IMR-90 (cell line): Measurements from ENCODE around the gene AHDC1. TPM values are rescaled to one million over a fixed set of nuclear protein-coding genes. Genes with fewer than 3 reads are reported as not detected.

Experiments used
- ATAC-seq: fragments of 200-7000 bp; cut with Tn5 transposase; 2 replicates; pipeline ENCODE4 v1.9.1; 2020; ENCODE audit warnings: low read depth, mild to moderate bottlenecking, moderate library complexity
- BruUV-seq: library from RNA; stranded (reverse); fragments of 400-500 nt; replicated peaks from 2 replicates; lab custom pipeline; 2021; lab: Mats Ljungman, UMichigan
- CTCF ChIA-PET: fragments of 300-600 bp; formaldehyde crosslinking; extraction: SDS; loops from one replicate; lab custom pipeline; 2021; ENCODE audit warnings: antibody characterized with exemption; lab: Yijun Ruan, JAX
- POLR2A ChIA-PET: fragments of 300-600 bp; sonication (Branson Sonifier 250); formaldehyde crosslinking; loops from one replicate; lab custom pipeline; 2022; ENCODE audit warnings: antibody characterized with exemption; ENCODE audit not compliant: unreplicated experiment; lab: Charles Lee
- DNase-seq: peaks from one replicate; pipeline ENCODE4 v3.0.0; 2013
- H2AFZ ChIP-seq: replicated peaks from 2 replicates; pipeline ENCODE3; 2013; ENCODE audit warnings: low read length, mild to moderate bottlenecking; ENCODE audit not compliant: poor library complexity
- H2AK5ac ChIP-seq: 2 replicates; pipeline ENCODE4 v1.6.1; 2013; ENCODE audit warnings: low read depth, low read length, inconsistent platforms
- H2AK9ac ChIP-seq: replicated peaks from 2 replicates; pipeline ENCODE3; 2013; ENCODE audit warnings: mild to moderate bottlenecking, low read depth, low read length, moderate library complexity; ENCODE audit not compliant: poor library complexity
- H2BK120ac ChIP-seq: 2 replicates; pipeline ENCODE4 v1.6.1; 2013; ENCODE audit warnings: low read depth, low read length, inconsistent platforms
- H2BK15ac ChIP-seq: 3 replicates; pipeline ENCODE4 v1.6.1; 2013; ENCODE audit warnings: low read depth, low read length, inconsistent platforms
- H2BK20ac ChIP-seq: 2 replicates; pipeline ENCODE4 v1.6.1; 2013; ENCODE audit warnings: low read depth, mild to moderate bottlenecking, inconsistent platforms, low read length, moderate library complexity
- H2BK5ac ChIP-seq: 2 replicates; pipeline ENCODE4 v1.6.1; 2013; ENCODE audit warnings: mild to moderate bottlenecking, low read depth, low read length, inconsistent platforms; ENCODE audit not compliant: poor library complexity, severe bottlenecking
- H3K14ac ChIP-seq: replicated peaks from 2 replicates; pipeline ENCODE4 v1.6.1; 2013; ENCODE audit warnings: low read depth, low read length, inconsistent platforms
- H3K18ac ChIP-seq: 2 replicates; pipeline ENCODE4 v1.6.1; 2013; ENCODE audit warnings: low read depth, low read length, control low read depth
- H3K23ac ChIP-seq: 2 replicates; pipeline ENCODE4 v1.6.1; 2013; ENCODE audit warnings: low read depth, low read length, inconsistent platforms
- H3K27ac ChIP-seq: 2 replicates; pipeline ENCODE4 v1.5.1; 2013; ENCODE audit warnings: mild to moderate bottlenecking, control low read depth, low read length; ENCODE audit not compliant: insufficient read depth
- H3K27me3 ChIP-seq: 2 replicates; pipeline ENCODE4 v1.6.1; 2013; ENCODE audit warnings: low read length; ENCODE audit not compliant: control insufficient read depth, insufficient read depth
- H3K36me3 ChIP-seq: 2 replicates; pipeline ENCODE4 v1.6.1; 2013; ENCODE audit warnings: low read length, mixed read lengths; ENCODE audit not compliant: control insufficient read depth, insufficient read depth
- H3K4ac ChIP-seq: 2 replicates; pipeline ENCODE4 v1.6.1; 2013; ENCODE audit warnings: low read depth, low read length, inconsistent platforms
- H3K4me1 ChIP-seq: 2 replicates; pipeline ENCODE4 v1.6.1; 2013; ENCODE audit warnings: low read length, mixed read lengths; ENCODE audit not compliant: control insufficient read depth, insufficient read depth
- H3K4me2 ChIP-seq: 2 replicates; pipeline ENCODE4 v1.6.1; 2013; ENCODE audit warnings: low read depth, mild to moderate bottlenecking, control low read depth, low read length, moderate library complexity
- H3K4me3 ChIP-seq: 2 replicates; pipeline ENCODE4 v1.5.1; 2013; ENCODE audit warnings: low read depth, mild to moderate bottlenecking, control low read depth, low read length, moderate library complexity; ENCODE audit not compliant: insufficient read depth
- H3K56ac ChIP-seq: 2 replicates; pipeline ENCODE4 v1.6.1; 2013; ENCODE audit warnings: low read length, inconsistent platforms; ENCODE audit not compliant: insufficient read depth; ENCODE audit errors: extremely low read depth
- H3K79me1 ChIP-seq, 2 experiments: 2 replicates each; pipeline ENCODE4 v1.6.1; 2013; ENCODE audit warnings: low read length in 2 of 2, inconsistent platforms in 1 of 2, low read depth in 1 of 2
- H3K9ac ChIP-seq: 2 replicates; pipeline ENCODE4 v1.6.1; 2013; ENCODE audit warnings: low read depth, low read length, control low read depth
- H3K9me1 ChIP-seq: 2 replicates; pipeline ENCODE4 v1.6.1; 2013; ENCODE audit warnings: low read length, inconsistent platforms; ENCODE audit not compliant: insufficient read depth
- H3K9me3 ChIP-seq: 2 replicates; pipeline ENCODE4 v1.6.1; 2013; ENCODE audit warnings: low read length; ENCODE audit not compliant: control insufficient read depth, insufficient read depth
- H4K20me1 ChIP-seq: 2 replicates; pipeline ENCODE4 v1.6.1; 2013; ENCODE audit warnings: low read length, inconsistent platforms; ENCODE audit not compliant: insufficient read depth
- H4K5ac ChIP-seq: 2 replicates; pipeline ENCODE4 v1.6.1; 2013; ENCODE audit warnings: mild to moderate bottlenecking, low read depth, low read length, control low read depth
- H4K8ac ChIP-seq, 2 experiments: 2 replicates each; pipeline ENCODE4 v1.6.1; 2013; ENCODE audit warnings: low read depth in 2 of 2, low read length in 2 of 2, control low read depth in 1 of 2, inconsistent platforms in 1 of 2
- H4K91ac ChIP-seq: 2 replicates; pipeline ENCODE4 v1.6.1; 2013; ENCODE audit warnings: low read depth, low read length, inconsistent platforms; ENCODE audit not compliant: insufficient read depth
- CEBPB ChIP-seq: IDR thresholded peaks from 2 replicates; pipeline ENCODE4 v1.6.1; 2012; ENCODE audit warnings: low read depth, low read length, improper control_type of control experiment
- FOS ChIP-seq: fragments of 150-350 bp; IDR thresholded peaks from 2 replicates; pipeline ENCODE4 v1.6.1; 2016; ENCODE audit warnings: low read depth, low read length
- MXI1 ChIP-seq: IDR thresholded peaks from 2 replicates; pipeline ENCODE4 v1.6.1; 2012; ENCODE audit warnings: low read depth, mild to moderate bottlenecking, low read length, moderate library complexity, borderline replicate concordance
- RAD21 ChIP-seq: IDR thresholded peaks from 2 replicates; pipeline ENCODE4 v1.6.1; 2012; ENCODE audit warnings: low read length, improper control_type of control experiment
- WGBS, 2 experiments: methylation state at CpG; one replicate each; pipeline versions ENCODE4 v1.1.5 to v1.1.7; 2013; ENCODE audit warnings: missing lambda C conversion rate in 2 of 2; ENCODE audit not compliant: insufficient read length in 1 of 2; ENCODE audit errors: extremely low coverage in 2 of 2; 5-methylcytosine and 5-hydroxymethylcytosine counted together
- dilution Hi-C: fragments of 300-500 bp; cut with HindIII; formaldehyde crosslinking; loops from one replicate; pipeline ENCODE4 v1.14.3; 2018; ENCODE audit warnings: low sequenced_read_pairs; ENCODE audit not compliant: unreplicated experiment
- in situ Hi-C: fragments of 300-500 bp; cut with MboI; formaldehyde crosslinking; loops from 3 replicates; pipeline ENCODE4 v1.14.3; 2019; ENCODE audit warnings: low sequenced_read_pairs, inconsistent platforms, mixed read lengths
- intact Hi-C: fragments of 100-400 bp; cut with micrococcal nuclease; formaldehyde crosslinking; loops from 2 replicates; pipeline ENCODE4 v1.10.0; 2022
- polyA plus RNA-seq, 3 experiments: library from polyadenylated mRNA; depleted of rRNA; stranded (reverse); fragments of >200 nt; gene quantifications; 2 replicates each; pipeline ENCODE4 v1.2.3, GENCODE V29; 2012; ENCODE audit warnings: low replicate concordance in 1 of 3
- total RNA-seq: library from RNA; depleted of rRNA; stranded (reverse); fragments of >200 nt; gene quantifications from 2 replicates; pipeline ENCODE4 v1.2.3, GENCODE V29; 2012
- TF ChIP-seq, protein P1 (sequence below): fragments of 150-350 bp; IDR thresholded peaks from 2 replicates; pipeline ENCODE4 v1.6.1; 2016; ENCODE audit warnings: low read depth, mild to moderate bottlenecking, low read length, moderate library complexity, borderline replicate concordance

Gene AHDC1
- total and polyA plus RNA-seq, 2 of the 4 experiments (the other 2 are of a cell fraction): 2.0 to 11.6 TPM

DNA sequence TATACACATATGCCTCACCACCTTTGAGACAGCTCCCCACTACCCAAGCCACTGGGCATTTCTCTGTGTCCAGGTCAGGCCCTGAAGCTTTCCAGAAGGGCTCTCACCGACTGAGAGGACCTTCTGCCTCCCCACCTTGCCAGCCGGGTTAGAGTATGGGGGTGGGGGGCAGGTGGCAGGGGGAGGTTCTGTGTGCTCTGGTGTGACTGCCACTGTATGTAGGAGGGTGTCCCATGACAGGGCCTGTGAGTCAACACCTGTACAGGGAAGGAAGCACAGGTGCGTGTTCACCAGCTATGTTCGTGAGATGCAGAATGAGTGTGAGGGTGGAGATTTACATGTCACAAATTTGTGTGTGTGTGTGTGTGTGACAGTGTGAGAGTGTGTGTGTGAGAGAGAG, 7.0 kb downstream of the AHDC1 start:
- BruUV-seq: no TSS peak
- no peak overlapping the region for H2AK9ac ChIP-seq
- H3K4ac ChIP-seq: peak overlapping the region; percentile 83; the same call in 1 of the 2 replicates
- no peak overlapping the region for H3K56ac ChIP-seq
- H3K79me1 ChIP-seq: peaks cover 37 to 98% of the 10 kb centered on the region in 2 experiments
- intact Hi-C loops: no loop called here
- H4K20me1 ChIP-seq: peaks cover 97% of the 10 kb centered on the region
- ATAC-seq (no peak), DNase-seq (no peak)
- no peak for TF ChIP-seq FOS
- no peak for TF ChIP-seq CEBPB
- TF ChIP-seq, protein P1, sequence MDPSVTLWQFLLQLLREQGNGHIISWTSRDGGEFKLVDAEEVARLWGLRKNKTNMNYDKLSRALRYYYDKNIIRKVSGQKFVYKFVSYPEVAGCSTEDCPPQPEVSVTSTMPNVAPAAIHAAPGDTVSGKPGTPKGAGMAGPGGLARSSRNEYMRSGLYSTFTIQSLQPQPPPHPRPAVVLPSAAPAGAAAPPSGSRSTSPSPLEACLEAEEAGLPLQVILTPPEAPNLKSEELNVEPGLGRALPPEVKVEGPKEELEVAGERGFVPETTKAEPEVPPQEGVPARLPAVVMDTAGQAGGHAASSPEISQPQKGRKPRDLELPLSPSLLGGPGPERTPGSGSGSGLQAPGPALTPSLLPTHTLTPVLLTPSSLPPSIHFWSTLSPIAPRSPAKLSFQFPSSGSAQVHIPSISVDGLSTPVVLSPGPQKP: no peak
- TF ChIP-seq MXI1: no peak
- no peak for TF ChIP-seq RAD21
- H2BK5ac ChIP-seq: no peak overlapping the region
- no peak overlapping the region; the same call in 1 of the 2 replicates for H2AK5ac ChIP-seq
- H3K4me3 ChIP-seq: no peak overlapping the region
- H2AFZ ChIP-seq: no peak overlapping the region
- H3K27ac ChIP-seq: no peak overlapping the region
- no peak overlapping the region for H2BK15ac ChIP-seq
- H4K91ac ChIP-seq: no peak overlapping the region
- H4K5ac ChIP-seq: no peak overlapping the region
- H3K4me1 ChIP-seq: peaks cover 70% of the 10 kb centered on the region
- H2BK20ac ChIP-seq: no peak overlapping the region
- no peaks in the 10 kb centered on the region for H3K27me3 ChIP-seq
- in situ Hi-C loops: no loop called here
- H3K9me3 ChIP-seq: no peaks in the 10 kb centered on the region
- H3K4me2 ChIP-seq: no peak overlapping the region; the same call in 1 of the 2 replicates
- POLR2A ChIA-PET: no interaction called here
- no peak overlapping the region for H3K23ac ChIP-seq
- WGBS, 2 experiments: 50% methylated on average over 1 of the region's 4 CpGs; no CpG with 5 or more reads in 1 of the 2 experiments
- H3K9ac ChIP-seq: no peak overlapping the region
- H3K18ac ChIP-seq: no peak overlapping the region
- peaks cover 32% of the 10 kb centered on the region for H3K9me1 ChIP-seq
- no peak overlapping the region for H3K14ac ChIP-seq
- CTCF ChIA-PET: no interaction called here
- dilution Hi-C loops: no loop called here
- no peak overlapping the region for H4K8ac ChIP-seq
- H3K36me3 ChIP-seq: peaks cover 3% of the 10 kb centered on the region; the same call in 1 of the 2 replicates
- no peak overlapping the region for H2BK120ac ChIP-seq
